Measurements from ENCODE around the gene UBE2O.

DNA sequence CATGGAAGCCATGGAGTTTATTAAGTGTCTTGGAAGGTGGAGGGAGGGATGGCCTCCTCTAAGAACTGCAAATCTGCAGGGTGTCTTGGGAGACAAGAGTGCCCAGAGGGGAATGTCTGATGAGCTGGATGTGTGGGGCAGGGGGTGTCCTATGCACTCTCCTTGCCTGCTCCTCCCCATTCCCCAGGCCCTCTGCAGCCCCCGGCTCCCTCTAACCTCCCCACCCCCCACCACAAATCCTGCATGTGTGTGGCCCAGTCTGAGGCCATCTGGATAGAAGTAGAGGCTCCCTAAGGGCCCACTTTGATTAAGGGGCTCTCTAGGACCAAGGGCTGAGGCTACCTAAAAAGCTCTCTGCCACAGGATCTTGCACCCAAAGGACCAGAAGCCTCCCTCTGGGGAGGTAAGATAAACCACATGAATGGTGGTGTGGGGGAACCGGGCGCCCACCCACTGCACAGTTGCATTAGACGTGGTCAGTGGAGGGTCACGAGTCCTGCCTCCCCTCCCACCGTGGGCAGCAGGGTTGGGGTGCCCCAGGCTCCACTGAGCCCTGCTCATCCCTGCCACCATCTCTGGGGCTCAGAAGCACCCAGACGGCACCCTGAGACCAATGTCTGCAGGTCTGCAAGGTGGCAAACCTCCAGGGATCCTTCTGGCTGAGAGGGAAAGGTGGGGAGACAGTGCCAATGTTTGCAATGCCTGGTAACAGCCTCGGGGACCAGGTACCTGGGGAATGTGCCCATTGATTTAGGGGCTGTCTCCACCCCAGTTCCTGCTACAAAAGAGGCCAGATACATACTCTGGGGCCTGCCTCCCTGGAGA, 15.1 kb upstream of the UBE2O start:
- TF ChIP-seq, protein P1, sequence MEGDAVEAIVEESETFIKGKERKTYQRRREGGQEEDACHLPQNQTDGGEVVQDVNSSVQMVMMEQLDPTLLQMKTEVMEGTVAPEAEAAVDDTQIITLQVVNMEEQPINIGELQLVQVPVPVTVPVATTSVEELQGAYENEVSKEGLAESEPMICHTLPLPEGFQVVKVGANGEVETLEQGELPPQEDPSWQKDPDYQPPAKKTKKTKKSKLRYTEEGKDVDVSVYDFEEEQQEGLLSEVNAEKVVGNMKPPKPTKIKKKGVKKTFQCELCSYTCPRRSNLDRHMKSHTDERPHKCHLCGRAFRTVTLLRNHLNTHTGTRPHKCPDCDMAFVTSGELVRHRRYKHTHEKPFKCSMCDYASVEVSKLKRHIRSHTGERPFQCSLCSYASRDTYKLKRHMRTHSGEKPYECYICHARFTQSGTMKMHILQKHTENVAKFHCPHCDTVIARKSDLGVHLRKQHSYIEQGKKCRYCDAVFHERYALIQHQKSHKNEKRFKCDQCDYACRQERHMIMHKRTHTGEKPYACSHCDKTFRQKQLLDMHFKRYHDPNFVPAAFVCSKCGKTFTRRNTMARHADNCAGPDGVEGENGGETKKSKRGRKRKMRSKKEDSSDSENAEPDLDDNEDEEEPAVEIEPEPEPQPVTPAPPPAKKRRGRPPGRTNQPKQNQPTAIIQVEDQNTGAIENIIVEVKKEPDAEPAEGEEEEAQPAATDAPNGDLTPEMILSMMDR (tag by site-specific recombination; IDR thresholded peaks at IDR 0.05): no peak
- no peak for TF ChIP-seq RBAK (tag by site-specific recombination; IDR thresholded peaks at IDR 0.05)
- no peak for TF ChIP-seq ZNF776 (tag by site-specific recombination; IDR thresholded peaks at IDR 0.05; ENCODE audit: borderline replicate concordance)
